Activated CD4-positive, CD25-positive, alpha-beta regulatory T cell treated with anti-CD3 and anti-CD28 coated beads, Interleukin-2, amount 50 U/mL, for 24 hours (primary cell): Measurements from ENCODE around the gene ZNF565.
"Not testable (repeated sequence)": the region's sequence is repeated elsewhere in the genome, so short reads cannot be mapped to it uniquely, and the experiment has no call there.

ENCODE experiments used
- ATAC-seq, 2 donors: fragments of 150-1000 bp; cut with Tn5 transposase; one replicate each; pipeline ENCODE4 v1.10.0; 2021; ENCODE audit warnings: mild to moderate bottlenecking in 1 of 2, moderate library complexity in 1 of 2

ZNF565 gene

GRCh38 chr19:36214386-36215275 lies at the start of gene ZNF565, which contains the start of gene ZNF146:
Gene ZNF565 (minus strand): TSS chr19:36214665. CDS start chr19:36201985, 12,680 bp downstream.
Gene ZNF146 (plus strand): TSS chr19:36215106. CDS start chr19:36236441, 21,335 bp downstream.
- peak; percentile 89 to 91 for ATAC-seq

GRCh38 chr19:36259211-36259610 lies 44.7 kb upstream of the ZNF565 start:
- no peak for ATAC-seq

- no peak for ATAC-seq
Observed at GRCh38 chr19:36258028-36258875, 43.8 kb upstream of the ZNF565 start.

GRCh38 chr19:36257520-36257876 lies 43.0 kb upstream of the ZNF565 start:
- ATAC-seq, result no peak

GRCh38 chr19:36256853-36257519 lies 42.5 kb upstream of the ZNF565 start:
- no peak for ATAC-seq

GRCh38 chr19:36256064-36256463 lies 41.6 kb upstream of the ZNF565 start:
- no peak for ATAC-seq

- ATAC-seq, result no peak
Observed at GRCh38 chr19:36255316-36255715, 40.9 kb upstream of the ZNF565 start.

GRCh38 chr19:36254848-36255247 lies 40.4 kb upstream of the ZNF565 start:
- no peak for ATAC-seq

GRCh38 chr19:36252047-36252446 lies 37.6 kb upstream of the ZNF565 start:
- no peak for ATAC-seq

GRCh38 chr19:36246006-36246481 lies 31.6 kb upstream of the ZNF565 start:
- no peak for ATAC-seq

GRCh38 chr19:36245210-36246005 lies 30.9 kb upstream of the ZNF565 start:
- ATAC-seq, result no peak

- ATAC-seq, result no peak
Observed at GRCh38 chr19:36244066-36244465, 29.6 kb upstream of the ZNF565 start.

- no peak for ATAC-seq
Observed at GRCh38 chr19:36236946-36237310, 22.5 kb upstream of the ZNF565 start.

- no peak for ATAC-seq
Observed at GRCh38 chr19:36236304-36236945, 22.0 kb upstream of the ZNF565 start.

- ATAC-seq, result not testable (repeated sequence)
Observed at GRCh38 chr19:36233626-36234025, 19.2 kb upstream of the ZNF565 start.

- no peak for ATAC-seq
Observed at GRCh38 chr19:36225219-36225892, 10.9 kb upstream of the ZNF565 start.

- ATAC-seq, result no peak
Observed at GRCh38 chr19:36222503-36222902, 8.0 kb upstream of the ZNF565 start.

- no peak for ATAC-seq
Observed at GRCh38 chr19:36221474-36221873, 7.0 kb upstream of the ZNF565 start.

GRCh38 chr19:36215276-36216123 lies 1.0 kb upstream of the ZNF565 start:
- peak; percentile 2 for ATAC-seq

- ATAC-seq, result no peak
Observed at GRCh38 chr19:36212895-36213294, 1.6 kb downstream of the ZNF565 start.
